GM10248 (cell line): ENCODE data around the gene PODN.

Source experiments
- CTCF ChIA-PET: fragments of 300-600 bp; sonication (Branson Sonifier 250); formaldehyde crosslinking; extraction: SDS; loops from one replicate; lab custom pipeline; 2021; ENCODE audit warnings: antibody characterized with exemption; lab: Yijun Ruan, JAX
- POLR2A ChIA-PET: fragments of 350-650 bp; sonication (Branson Sonifier 250); formaldehyde crosslinking; extraction: SDS; loops from one replicate; lab custom pipeline; 2020; ENCODE audit warnings: antibody characterized with exemption; lab: Yijun Ruan, JAX
- DNase-seq: peaks from one replicate; pipeline ENCODE4 v3.0.0; 2012; ENCODE audit errors: extremely low spot score
- CTCF ChIP-seq: IDR thresholded peaks from 2 replicates; pipeline ENCODE4 v1.5.1; 2012; ENCODE audit warnings: mild to moderate bottlenecking, low read depth; ENCODE audit errors: extremely low read depth, missing control alignments, control extremely low read depth

The PODN gene, protein sequence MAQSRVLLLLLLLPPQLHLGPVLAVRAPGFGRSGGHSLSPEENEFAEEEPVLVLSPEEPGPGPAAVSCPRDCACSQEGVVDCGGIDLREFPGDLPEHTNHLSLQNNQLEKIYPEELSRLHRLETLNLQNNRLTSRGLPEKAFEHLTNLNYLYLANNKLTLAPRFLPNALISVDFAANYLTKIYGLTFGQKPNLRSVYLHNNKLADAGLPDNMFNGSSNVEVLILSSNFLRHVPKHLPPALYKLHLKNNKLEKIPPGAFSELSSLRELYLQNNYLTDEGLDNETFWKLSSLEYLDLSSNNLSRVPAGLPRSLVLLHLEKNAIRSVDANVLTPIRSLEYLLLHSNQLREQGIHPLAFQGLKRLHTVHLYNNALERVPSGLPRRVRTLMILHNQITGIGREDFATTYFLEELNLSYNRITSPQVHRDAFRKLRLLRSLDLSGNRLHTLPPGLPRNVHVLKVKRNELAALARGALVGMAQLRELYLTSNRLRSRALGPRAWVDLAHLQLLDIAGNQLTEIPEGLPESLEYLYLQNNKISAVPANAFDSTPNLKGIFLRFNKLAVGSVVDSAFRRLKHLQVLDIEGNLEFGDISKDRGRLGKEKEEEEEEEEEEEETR

DNA sequence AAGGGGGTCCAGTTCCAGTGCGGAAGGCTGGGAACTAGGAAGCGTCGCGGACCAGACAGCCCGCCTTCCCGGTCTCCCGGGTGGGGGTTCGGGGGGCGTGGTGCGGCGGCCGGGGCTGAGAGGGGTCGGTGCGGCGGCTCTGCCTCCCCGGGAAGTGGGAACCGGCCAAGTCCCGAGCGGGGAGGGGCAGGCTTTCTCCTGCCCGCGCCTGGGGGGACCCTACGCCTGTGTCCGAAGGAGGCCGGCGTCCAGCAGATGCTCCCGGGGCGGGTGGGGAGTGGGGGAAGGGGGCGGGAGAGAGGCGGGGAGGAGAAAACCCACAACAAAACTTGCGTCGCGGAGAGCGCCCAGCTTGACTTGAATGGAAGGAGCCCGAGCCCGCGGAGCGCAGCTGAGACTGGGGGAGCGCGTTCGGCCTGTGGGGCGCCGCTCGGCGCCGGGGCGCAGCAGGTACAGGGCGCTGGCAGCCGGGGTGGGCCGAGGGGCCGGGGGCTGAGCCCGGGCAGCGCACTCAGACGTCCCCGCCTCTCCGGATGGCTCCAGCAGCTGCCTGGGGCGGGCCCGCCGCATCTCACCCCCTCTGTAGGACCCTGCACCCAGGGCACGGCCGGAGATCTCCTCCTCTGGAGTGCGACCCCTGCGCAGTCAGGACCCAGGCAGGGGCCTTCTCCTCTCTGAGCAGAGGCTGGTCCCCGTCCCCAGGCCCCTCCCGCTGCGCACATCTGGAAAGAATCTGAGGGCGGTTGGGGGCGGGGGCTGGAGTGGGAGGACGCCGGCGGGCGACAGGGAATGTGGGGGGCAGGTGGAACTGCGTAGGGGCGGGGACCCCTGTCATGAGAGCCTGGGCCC is at the start of gene PODN:
TSS of gene PODN (plus strand) at position 355 of the 849 bp plus-strand sequence. CDS start 7,643 bp downstream, outside the sequence.
- ChIA-PET POLR2A (no interaction called here), CTCF (no interaction called here)
- DNase-seq = peak; percentile 31

DNA sequence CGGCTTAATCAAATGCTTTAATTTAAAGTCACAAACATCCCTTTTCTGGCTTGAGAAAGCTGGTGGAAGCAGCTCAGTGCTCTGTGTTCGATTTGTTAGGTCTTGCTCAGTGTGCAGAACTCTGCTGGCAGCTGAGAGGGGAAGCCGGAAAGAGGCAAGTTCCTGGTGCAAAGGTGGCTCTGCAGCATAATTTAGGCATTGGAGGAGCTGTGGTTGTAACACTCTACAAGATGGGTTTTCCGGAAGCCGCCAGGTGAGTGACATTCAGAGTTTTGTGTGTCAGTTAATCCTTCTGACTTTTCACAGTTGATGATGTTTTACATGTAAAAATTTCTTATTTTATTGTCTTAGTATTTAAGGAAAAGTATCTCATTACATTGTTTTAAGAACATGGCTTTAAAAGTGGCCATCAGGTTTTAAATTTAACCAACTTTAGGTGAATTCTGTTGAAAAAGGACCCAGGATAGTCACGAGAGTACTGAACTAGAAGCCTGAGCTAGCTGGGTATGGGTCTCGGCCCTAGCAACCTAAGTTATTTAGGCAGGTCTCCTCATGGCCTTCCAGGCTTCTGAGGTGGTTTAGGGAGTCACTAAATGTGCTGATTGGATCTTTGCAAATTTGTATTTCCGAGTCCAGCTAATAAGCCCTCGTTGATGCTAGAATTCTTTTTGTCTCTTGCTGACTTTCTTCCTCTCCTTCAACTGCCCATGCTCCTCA is 47.1 kb upstream of the PODN start:
- POLR2A ChIA-PET = interaction anchor here (0.6 kb wide), 1 partner anchor 15 kb away, joined by 3 read pairs; no protein-coding TSS in a partner anchor
- DNase-seq = peak; percentile 83
- no peak for TF ChIP-seq CTCF
- CTCF ChIA-PET = interaction anchor here (0.8 to 1.8 kb wide), 5 partner anchors 12 to 172 kb away, joined by 3 to 4 read pairs (median 4); partner anchors contain the start of gene ZYG11A

More for the DNA sequence above, at the start of gene PODN:
- no peak for TF ChIP-seq CTCF

DNA sequence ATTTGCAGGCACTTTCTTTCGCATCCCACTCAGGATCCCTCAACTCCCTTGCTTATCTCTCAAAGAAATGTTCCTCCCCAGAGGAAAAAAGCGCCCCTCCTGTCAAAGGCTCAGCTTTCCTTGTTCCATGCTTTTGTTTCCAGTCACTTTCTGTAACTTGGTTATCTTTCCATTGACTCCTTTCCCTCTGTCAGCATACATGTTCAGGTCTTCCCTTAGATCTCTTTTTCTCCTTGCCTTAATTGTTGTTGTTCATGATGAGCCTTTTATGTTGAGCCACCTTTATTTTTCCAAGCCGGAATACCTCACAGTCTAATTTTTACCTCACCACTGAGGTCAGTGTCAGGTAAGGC is 46.5 kb upstream of the PODN start:
- POLR2A ChIA-PET = no interaction called here
- no peak for TF ChIP-seq CTCF
- no peak for DNase-seq
- CTCF ChIA-PET = interaction anchor here (1.0 to 1.8 kb wide), 3 partner anchors 11 to 15 kb away, joined by 4 read pairs; no protein-coding TSS in a partner anchor

DNA sequence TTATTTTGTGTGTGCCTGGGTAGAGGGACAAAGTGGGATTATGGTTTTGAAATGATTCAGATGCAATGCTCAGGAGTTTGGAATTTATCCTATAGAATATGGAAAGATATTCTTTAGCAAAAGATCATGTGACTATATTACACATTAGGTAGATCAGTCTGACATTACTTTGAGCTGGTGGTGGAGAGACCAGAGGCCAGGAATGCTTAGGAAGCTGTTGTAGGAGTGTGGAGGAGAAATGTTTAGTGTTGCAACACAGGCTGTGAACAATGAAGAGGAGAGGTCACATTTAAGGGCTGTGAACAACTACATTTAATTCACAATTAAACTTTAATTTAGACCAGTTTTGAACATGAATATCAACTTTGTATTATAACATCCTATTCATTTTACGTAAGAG is 45.3 kb upstream of the PODN start:
- DNase-seq = no peak
- POLR2A ChIA-PET = no interaction called here
- CTCF ChIA-PET = interaction anchor here (1.1 to 1.8 kb wide), 2 partner anchors 10 to 21 kb away, joined by 3 to 4 read pairs; no protein-coding TSS in a partner anchor
- no peak for TF ChIP-seq CTCF

GRCh38 chr1:53020588-53020987 is 41.4 kb upstream of the PODN start:
- CTCF ChIA-PET = no interaction called here
- POLR2A ChIA-PET = no interaction called here
- TF ChIP-seq CTCF = no peak
- DNase-seq = no peak

- ChIA-PET POLR2A (no interaction called here), CTCF (no interaction called here)
- no peak for DNase-seq
- no peak for TF ChIP-seq CTCF
Measured at GRCh38 chr1:53022179-53022578, 39.8 kb upstream of the PODN start.
